HG03469 (cell line): ENCODE measurements around the gene EVA1C.
"Not testable (repeated sequence)": the region's sequence is repeated elsewhere in the genome, so short reads cannot be mapped to it uniquely, and the experiment has no call there.

Experiments used
- ATAC-seq: cut with Tn5 transposase; IDR thresholded peaks from one replicate; pipeline ENCODE4 v1.9.1; 2021; ENCODE audit warnings: mild to moderate bottlenecking, moderate library complexity, moderate number of reproducible peaks; ENCODE audit not compliant: unreplicated experiment

The EVA1C gene

DNA sequence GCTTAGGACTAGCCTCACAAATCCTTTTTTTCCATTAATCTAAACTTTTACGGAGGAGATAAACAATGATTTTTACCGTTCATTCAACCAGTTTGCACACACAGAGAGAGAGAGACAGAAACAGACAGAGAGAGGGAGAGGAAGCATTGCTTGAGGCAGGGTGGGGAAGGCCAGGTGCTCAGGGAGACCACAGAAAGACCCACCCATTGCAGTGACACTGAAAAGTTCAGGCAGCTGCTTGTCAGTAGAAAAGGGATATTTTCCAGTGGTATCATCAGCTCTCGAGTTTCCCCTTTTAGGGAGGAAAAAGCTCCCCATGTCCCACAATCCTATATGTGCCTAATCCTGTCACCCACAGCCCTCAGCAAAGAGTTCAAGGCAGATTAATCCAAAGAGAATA, 145.6 kb downstream of the EVA1C start:
- no peak for ATAC-seq

DNA sequence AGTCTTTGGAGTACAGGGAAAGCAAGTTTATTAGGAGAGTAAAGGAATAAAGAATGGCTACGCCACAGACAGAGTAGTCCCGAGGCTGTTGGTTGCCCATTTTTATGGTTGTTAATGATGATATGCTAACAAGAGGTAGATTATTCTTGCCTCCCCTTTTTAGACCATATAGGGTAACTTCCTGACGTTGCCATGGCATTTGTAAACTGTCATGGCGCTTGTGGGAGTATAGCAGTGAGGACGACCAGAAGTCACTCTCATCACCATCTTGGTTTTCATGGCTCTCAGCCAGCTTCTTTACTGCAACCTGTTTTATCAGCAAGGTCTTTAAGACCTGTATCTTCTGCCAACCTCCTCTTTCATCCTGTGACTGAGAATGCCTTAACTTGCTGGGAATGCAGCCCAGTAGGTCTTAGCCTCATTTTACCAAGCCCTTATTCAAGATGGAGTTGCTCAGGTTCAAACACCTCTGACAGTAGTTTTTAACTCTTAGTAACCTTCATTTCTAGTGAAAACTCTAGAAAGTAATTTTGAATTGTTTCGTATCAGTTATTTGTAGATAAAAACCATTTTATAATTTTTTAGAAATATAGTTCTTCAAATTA, 146.6 kb downstream of the EVA1C start:
- ATAC-seq, result no peak

DNA sequence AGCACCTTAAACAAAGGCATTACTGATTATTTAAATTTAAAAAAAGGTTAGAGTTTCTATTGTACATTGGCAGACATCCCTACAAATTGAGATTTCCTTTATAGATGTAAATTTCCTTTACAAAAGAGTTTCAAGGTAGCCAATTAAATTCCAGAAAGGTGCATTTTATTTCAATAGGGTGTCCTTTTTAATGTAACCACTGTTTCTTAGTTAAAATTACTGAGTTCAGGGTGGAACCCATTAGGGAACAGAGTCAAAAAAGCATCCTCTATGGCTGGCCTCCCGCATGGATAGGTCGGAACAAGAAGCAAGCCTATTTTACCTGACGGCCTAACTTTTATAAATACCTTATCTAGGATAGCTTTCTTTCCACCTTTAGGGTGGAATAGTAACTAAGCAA, 148.4 kb downstream of the EVA1C start:
- ATAC-seq, result no peak

DNA sequence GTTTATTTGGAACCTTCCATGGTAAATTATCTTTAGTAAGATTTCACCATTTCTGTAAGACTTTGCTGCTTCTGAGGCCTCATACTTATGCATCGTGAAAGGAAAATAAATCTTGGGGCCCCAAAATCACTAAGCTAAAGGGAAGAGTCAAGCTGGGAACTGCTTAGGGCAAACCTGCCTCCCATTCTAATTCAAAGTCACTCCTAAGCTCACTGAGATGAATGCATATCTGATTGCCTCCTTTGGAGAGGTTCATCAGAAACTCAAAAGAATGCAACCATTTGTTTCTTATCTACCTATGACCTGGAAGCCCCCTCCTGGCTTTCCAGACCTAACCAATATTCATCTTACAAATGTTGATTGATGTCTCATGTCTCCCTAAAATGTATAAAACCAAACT, 149.0 kb downstream of the EVA1C start:
- not testable (repeated sequence) for ATAC-seq

DNA sequence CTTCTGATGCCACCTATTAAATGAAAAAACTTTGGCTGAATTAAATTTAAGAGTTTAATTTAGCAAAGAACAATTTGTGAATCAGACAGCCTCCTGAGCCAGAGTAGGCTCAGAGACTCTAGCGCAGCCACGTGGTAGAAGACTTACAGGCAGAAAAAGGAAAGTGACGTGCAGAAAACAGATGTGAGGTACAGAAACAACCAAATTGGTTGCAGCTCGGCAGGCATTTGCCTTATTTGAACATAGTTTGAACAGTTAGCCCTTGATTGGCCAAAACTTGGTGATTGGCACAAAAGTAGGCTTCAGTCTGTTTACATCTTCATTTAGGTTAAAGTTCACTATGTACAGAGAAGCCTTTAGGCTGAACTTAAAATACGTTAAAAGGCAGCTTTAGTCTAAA, 149.9 kb downstream of the EVA1C start:
- ATAC-seq, result no peak

DNA sequence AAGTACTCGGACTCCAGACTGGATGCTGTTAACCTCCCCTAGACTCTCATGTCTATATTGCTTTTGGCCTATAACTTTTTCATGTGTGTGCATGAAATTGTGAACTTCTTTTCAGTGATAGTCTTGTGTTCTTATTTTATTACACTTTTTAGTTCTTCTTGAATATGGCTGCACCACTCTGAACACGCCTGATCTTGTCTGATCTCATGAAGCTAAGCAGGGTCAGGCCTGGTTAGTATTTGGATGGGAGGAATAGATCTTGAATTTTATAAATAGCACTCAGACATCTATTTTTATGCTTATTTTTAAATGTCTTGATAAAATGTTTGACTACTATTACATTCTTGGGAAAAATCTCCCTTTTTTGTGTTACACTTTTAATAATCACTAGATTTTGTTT, 150.4 kb downstream of the EVA1C start:
- ATAC-seq, result no peak
